GM18951 (cell line): ENCODE measurements around the gene AP1G1.
"Not testable (repeated sequence)": the region's sequence is repeated elsewhere in the genome, so short reads cannot be mapped to it uniquely, and the experiment has no call there.

Source experiments
- POLR2A ChIP-seq: IDR thresholded peaks from 4 replicates; pipeline ENCODE4 v1.6.1; 2011; ENCODE audit warnings: mild to moderate bottlenecking; ENCODE audit not compliant: insufficient read length, insufficient read depth; ENCODE audit errors: extremely low read depth
- in situ Hi-C: fragments of 300-500 bp; cut with MboI; formaldehyde crosslinking; loops from one replicate; pipeline ENCODE4 v1.12.0; 2022; ENCODE audit warnings: low sequenced_read_pairs, mixed read lengths, inconsistent platforms; ENCODE audit not compliant: unreplicated experiment

The AP1G1 gene

GRCh38 chr16:71792176-71792575, 16.5 kb downstream of the AP1G1 start:
- in situ Hi-C loops = no loop called here
- TF ChIP-seq POLR2A = no peak

GRCh38 chr16:71790329-71790728, 18.3 kb downstream of the AP1G1 start:
- in situ Hi-C loops = not testable (repeated sequence)

GRCh38 chr16:71789136-71789535, 19.5 kb downstream of the AP1G1 start:
- in situ Hi-C loops = no loop called here
- no peak for TF ChIP-seq POLR2A

- no peak for TF ChIP-seq POLR2A
- in situ Hi-C loops = no loop called here
Observed at GRCh38 chr16:71788578-71788977, 20.1 kb downstream of the AP1G1 start.

GRCh38 chr16:71785143-71785542, 23.5 kb downstream of the AP1G1 start:
- in situ Hi-C loops = not testable (repeated sequence)

- in situ Hi-C loops = no loop called here
- no peak for TF ChIP-seq POLR2A
Observed at GRCh38 chr16:71784093-71784492, 24.5 kb downstream of the AP1G1 start.

- in situ Hi-C loops = no loop called here
- no peak for TF ChIP-seq POLR2A
Observed at GRCh38 chr16:71781741-71782140, 26.9 kb downstream of the AP1G1 start.

- in situ Hi-C loops = no loop called here
- TF ChIP-seq POLR2A = no peak
Observed at GRCh38 chr16:71780521-71781089, 28.0 kb downstream of the AP1G1 start.

- in situ Hi-C loops = no loop called here
Observed at GRCh38 chr16:71778780-71779179, 29.9 kb downstream of the AP1G1 start.

GRCh38 chr16:71777329-71777728, 31.3 kb downstream of the AP1G1 start:
- no peak for TF ChIP-seq POLR2A
- in situ Hi-C loops = no loop called here

More at GRCh38 chr16:71778780-71779179, 29.9 kb downstream of the AP1G1 start:
- TF ChIP-seq POLR2A = no peak

- no peak for TF ChIP-seq POLR2A
- in situ Hi-C loops = no loop called here
Observed at GRCh38 chr16:71775949-71776348, 32.7 kb downstream of the AP1G1 start.

GRCh38 chr16:71771571-71771970, 37.1 kb downstream of the AP1G1 start:
- no peak for TF ChIP-seq POLR2A
- in situ Hi-C loops = no loop called here

- in situ Hi-C loops = no loop called here
- no peak for TF ChIP-seq POLR2A
Observed at GRCh38 chr16:71769222-71769621, 39.4 kb downstream of the AP1G1 start.

- in situ Hi-C loops = no loop called here
- no peak for TF ChIP-seq POLR2A
Observed at GRCh38 chr16:71767060-71767900, 41.4 kb downstream of the AP1G1 start.
